Neuronal stem cell (in vitro differentiated cells): ENCODE data around the gene SUCLG2.

ENCODE experiments used
- DNase-seq: peaks from one replicate; pipeline ENCODE4 v3.0.0-alpha.2; 2013; ENCODE audit warnings: low spot score
- H2AFZ ChIP-seq: one replicate; pipeline ENCODE4 v1.6.1; 2013; ENCODE audit warnings: mild to moderate bottlenecking, low read length, inconsistent platforms
- H2AK5ac ChIP-seq: 2 replicates; pipeline ENCODE4 v1.6.1; 2013; ENCODE audit warnings: low read depth, mild to moderate bottlenecking, inconsistent platforms, low read length, moderate library complexity, mixed read lengths
- H2BK120ac ChIP-seq: 2 replicates; pipeline ENCODE4 v1.6.1; 2013; ENCODE audit warnings: low read depth, mild to moderate bottlenecking, inconsistent platforms, low read length, moderate library complexity, mixed read lengths
- H2BK12ac ChIP-seq: one replicate; pipeline ENCODE4 v1.6.1; 2013; ENCODE audit warnings: low read length, inconsistent platforms
- H2BK15ac ChIP-seq: 2 replicates; pipeline ENCODE4 v1.6.1; 2013; ENCODE audit warnings: mild to moderate bottlenecking, low read length, inconsistent platforms, mixed read lengths
- H2BK5ac ChIP-seq: one replicate; pipeline ENCODE4 v1.6.1; 2013; ENCODE audit warnings: inconsistent platforms, mild to moderate bottlenecking, low read length, moderate library complexity
- H3K14ac ChIP-seq: one replicate; pipeline ENCODE4 v1.6.1; 2013; ENCODE audit warnings: low read length, inconsistent platforms
- H3K18ac ChIP-seq: 2 replicates; pipeline ENCODE4 v1.6.1; 2013; ENCODE audit warnings: low read length, inconsistent platforms
- H3K23ac ChIP-seq: 2 replicates; pipeline ENCODE4 v1.6.1; 2013; ENCODE audit warnings: low read depth, mild to moderate bottlenecking, mixed read lengths, low read length, inconsistent platforms; ENCODE audit not compliant: poor library complexity
- H3K27ac ChIP-seq: replicated peaks from 3 replicates; pipeline ENCODE4 v1.5.1; 2013; ENCODE audit warnings: low read length, inconsistent platforms
- H3K27me3 ChIP-seq, 3 experiments: 2 replicates each; pipeline ENCODE4 v1.6.1; 2013; ENCODE audit warnings: low read length in 3 of 3, mild to moderate bottlenecking in 2 of 3, inconsistent platforms in 1 of 3, low read depth in 1 of 3, mixed read lengths in 1 of 3, moderate library complexity in 1 of 3; ENCODE audit not compliant: control insufficient read depth in 3 of 3, insufficient read depth in 3 of 3
- H3K36me3 ChIP-seq, 2 donors: replicated peaks in 1 of 2; 2 replicates each; pipeline ENCODE4 v1.6.1; 2013; ENCODE audit warnings: low read length in 2 of 2; ENCODE audit not compliant: control insufficient read depth in 2 of 2, insufficient read depth in 2 of 2
- H3K4ac ChIP-seq: 2 replicates; pipeline ENCODE4 v1.6.1; 2013; ENCODE audit warnings: inconsistent platforms, mild to moderate bottlenecking, low read length, moderate library complexity
- H3K4me1 ChIP-seq, 2 donors: 1 replicate in 1 of 2; 2 replicates in 1 of 2; pipeline ENCODE4 v1.6.1; 2013; ENCODE audit warnings: low read length in 2 of 2, low read depth in 1 of 2; ENCODE audit not compliant: control insufficient read depth in 2 of 2, insufficient read depth in 1 of 2
- H3K4me2 ChIP-seq: one replicate; pipeline ENCODE4 v1.6.1; 2013; ENCODE audit warnings: mild to moderate bottlenecking, low read length, inconsistent platforms; ENCODE audit not compliant: insufficient read depth, poor library complexity, severe bottlenecking
- H3K4me3 ChIP-seq, 2 donors: 2 replicates each; pipeline ENCODE4 v1.5.1; 2013; ENCODE audit warnings: low read length in 2 of 2, mild to moderate bottlenecking in 2 of 2, inconsistent platforms in 1 of 2, moderate library complexity in 1 of 2
- H3K79me1 ChIP-seq: one replicate; pipeline ENCODE4 v1.6.1; 2013; ENCODE audit warnings: low read depth, mild to moderate bottlenecking, inconsistent platforms, low read length, moderate library complexity
- H3K9ac ChIP-seq: one replicate; pipeline ENCODE4 v1.6.1; 2013; ENCODE audit warnings: mild to moderate bottlenecking, low read depth, low read length, inconsistent platforms; ENCODE audit not compliant: poor library complexity
- H3K9me3 ChIP-seq, 2 donors: replicated peaks in 1 of 2; 2 replicates each; pipeline versions ENCODE3 to v1.6.1; 2013; ENCODE audit warnings: low read length in 2 of 2, mild to moderate bottlenecking in 2 of 2, inconsistent platforms in 1 of 2, low read depth in 1 of 2, mixed read lengths in 1 of 2, moderate library complexity in 1 of 2; ENCODE audit not compliant: control insufficient read depth in 2 of 2, insufficient read depth in 1 of 2
- H4K8ac ChIP-seq: one replicate; pipeline ENCODE4 v1.6.1; 2013; ENCODE audit warnings: low read depth, mild to moderate bottlenecking, inconsistent platforms, low read length, moderate library complexity
- H4K91ac ChIP-seq: one replicate; pipeline ENCODE4 v1.6.1; 2013; ENCODE audit warnings: low read length, low read depth, mild to moderate bottlenecking, inconsistent platforms; ENCODE audit not compliant: poor library complexity
- WGBS, 2 donors: extraction: QIAGEN DNeasy Blood & Tissue Kit; methylation state at CpG; one replicate each; pipeline ENCODE4 v1.1.7; 2013; ENCODE audit warnings: missing lambda C conversion rate in 2 of 2, mixed read lengths in 1 of 2; ENCODE audit not compliant: insufficient read length in 2 of 2, insufficient replicate concordance in 1 of 2; ENCODE audit errors: extremely low coverage in 2 of 2; 5-methylcytosine and 5-hydroxymethylcytosine counted together

The SUCLG2 gene

GRCh38 chr3:67437789-67438188, 216.6 kb downstream of the SUCLG2 start:
- no peak overlapping the region for H2BK5ac ChIP-seq
- no peaks in the 10 kb centered on the region for H3K36me3 ChIP-seq
- H3K9me3 ChIP-seq: no peaks in the 10 kb centered on the region
- DNase-seq: no peak
- H3K27me3 ChIP-seq: no peaks in the 10 kb centered on the region
- H3K79me1 ChIP-seq: no peaks in the 10 kb centered on the region
- no peak overlapping the region for H2BK12ac ChIP-seq
- no CpG with 5 or more reads among the region's 5 CpGs for WGBS, 2 donors
- H2AK5ac ChIP-seq: no peak overlapping the region
- no peak overlapping the region for H3K27ac ChIP-seq
- no peak overlapping the region for H3K14ac ChIP-seq
- H3K4me3 ChIP-seq: no peak overlapping the region
- H3K4ac ChIP-seq: no peak overlapping the region
- no peak overlapping the region for H3K4me2 ChIP-seq
- H3K18ac ChIP-seq: no peak overlapping the region
- no peak overlapping the region for H3K9ac ChIP-seq
- no peak overlapping the region for H2BK120ac ChIP-seq
- no peak overlapping the region for H4K8ac ChIP-seq
- H3K23ac ChIP-seq: no peak overlapping the region
- H2AFZ ChIP-seq: no peak overlapping the region
- H3K4me1 ChIP-seq: no peaks in the 10 kb centered on the region
- H4K91ac ChIP-seq: no peak overlapping the region
- no peak overlapping the region for H2BK15ac ChIP-seq

GRCh38 chr3:67437090-67437489, 217.3 kb downstream of the SUCLG2 start:
- Histone ChIP-seq H2BK12ac (no peak overlapping the region), H3K18ac (no peak overlapping the region), H3K4me3 (no peak overlapping the region), H2AK5ac (no peak overlapping the region), H3K14ac (no peak overlapping the region), H2BK5ac (no peak overlapping the region), H3K27ac (no peak overlapping the region), H2BK15ac (no peak overlapping the region), H2AFZ (no peak overlapping the region), H3K27me3 (no peaks in the 10 kb centered on the region), H4K91ac (no peak overlapping the region), H3K4me1 (no peaks in the 10 kb centered on the region), H3K9me3 (no peaks in the 10 kb centered on the region), H3K4me2 (no peak overlapping the region), H3K79me1 (no peaks in the 10 kb centered on the region), H3K9ac (no peak overlapping the region), H4K8ac (no peak overlapping the region), H3K4ac (no peak overlapping the region), H3K36me3 (no peaks in the 10 kb centered on the region), H2BK120ac (no peak overlapping the region), H3K23ac (no peak overlapping the region)
- no peak for DNase-seq
- no CpG with 5 or more reads among the region's 3 CpGs for WGBS, 2 donors

- no peak overlapping the region for H2BK12ac ChIP-seq
- no peaks in the 10 kb centered on the region for H3K4me1 ChIP-seq
- no peaks in the 10 kb centered on the region for H3K9me3 ChIP-seq
- no peak overlapping the region for H2BK120ac ChIP-seq
- no peaks in the 10 kb centered on the region for H3K27me3 ChIP-seq
- H3K23ac ChIP-seq: no peak overlapping the region
- H2BK15ac ChIP-seq: no peak overlapping the region
- no peak overlapping the region for H2AFZ ChIP-seq
- WGBS, 2 donors: no CpG with 5 or more reads among the region's 4 CpGs
- H3K14ac ChIP-seq: no peak overlapping the region
- no peak overlapping the region for H3K4me3 ChIP-seq
- no peak overlapping the region for H2AK5ac ChIP-seq
- no peak overlapping the region for H4K8ac ChIP-seq
- H3K4ac ChIP-seq: no peak overlapping the region
- no peak overlapping the region for H3K9ac ChIP-seq
- H3K27ac ChIP-seq: no peak overlapping the region
- H3K4me2 ChIP-seq: no peak overlapping the region
- H3K79me1 ChIP-seq: no peaks in the 10 kb centered on the region
- H3K18ac ChIP-seq: no peak overlapping the region
- H3K36me3 ChIP-seq: no peaks in the 10 kb centered on the region
- H2BK5ac ChIP-seq: no peak overlapping the region
- H4K91ac ChIP-seq: no peak overlapping the region
- no peak for DNase-seq
Observed at GRCh38 chr3:67433109-67433508, 221.3 kb downstream of the SUCLG2 start.

GRCh38 chr3:67431887-67432286, 222.5 kb downstream of the SUCLG2 start:
- no peak overlapping the region for H2BK120ac ChIP-seq
- no peak overlapping the region for H4K8ac ChIP-seq
- H2BK15ac ChIP-seq: no peak overlapping the region
- H3K4ac ChIP-seq: no peak overlapping the region
- H4K91ac ChIP-seq: no peak overlapping the region
- H2BK12ac ChIP-seq: no peak overlapping the region
- H3K4me1 ChIP-seq: no peaks in the 10 kb centered on the region
- H2AFZ ChIP-seq: no peak overlapping the region
- H2BK5ac ChIP-seq: no peak overlapping the region
- no peaks in the 10 kb centered on the region for H3K9me3 ChIP-seq
- H3K23ac ChIP-seq: no peak overlapping the region
- no peak overlapping the region for H2AK5ac ChIP-seq
- H3K14ac ChIP-seq: no peak overlapping the region
- no peak for DNase-seq
- no CpG with 5 or more reads among the region's 1 CpG for WGBS, 2 donors
- no peak overlapping the region for H3K18ac ChIP-seq
- peaks cover 3% of the 10 kb centered on the region for H3K79me1 ChIP-seq
- H3K27ac ChIP-seq: no peak overlapping the region
- no peaks in the 10 kb centered on the region for H3K27me3 ChIP-seq
- H3K4me2 ChIP-seq: no peak overlapping the region
- no peaks in the 10 kb centered on the region for H3K36me3 ChIP-seq
- H3K4me3 ChIP-seq: no peak overlapping the region
- H3K9ac ChIP-seq: no peak overlapping the region
